OCI-M2 (cell line): ENCODE measurements around the gene DYNLL2.
"Not testable (repeated sequence)": the region's sequence is repeated elsewhere in the genome, so short reads cannot be mapped to it uniquely, and the experiment has no call there.

ENCODE experiments used
- DNase-seq: peaks from one replicate; lab custom pipeline; 2025; ENCODE audit not compliant: unreplicated experiment; lab: John Stamatoyannopoulos, UW

The DYNLL2 gene

DNA sequence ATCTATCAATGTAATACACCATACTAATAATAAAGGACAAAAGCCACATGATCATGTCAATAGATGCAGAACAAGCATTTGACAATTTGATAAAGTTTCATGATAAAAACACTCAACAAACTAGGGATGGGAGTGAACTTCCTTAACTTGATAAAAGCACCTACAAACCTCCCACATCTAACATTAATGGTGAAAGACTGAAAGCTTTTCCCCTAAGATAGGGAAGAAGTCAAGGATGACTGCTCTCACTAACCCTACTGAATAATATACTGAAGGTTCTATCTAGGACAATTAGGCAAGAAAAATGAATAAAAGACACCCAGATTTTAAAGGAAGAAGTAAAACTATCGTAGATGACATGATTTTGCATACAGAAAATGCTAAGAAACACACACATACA lies 10.4 kb upstream of the DYNLL2 start:
- DNase-seq, result no peak

DNA sequence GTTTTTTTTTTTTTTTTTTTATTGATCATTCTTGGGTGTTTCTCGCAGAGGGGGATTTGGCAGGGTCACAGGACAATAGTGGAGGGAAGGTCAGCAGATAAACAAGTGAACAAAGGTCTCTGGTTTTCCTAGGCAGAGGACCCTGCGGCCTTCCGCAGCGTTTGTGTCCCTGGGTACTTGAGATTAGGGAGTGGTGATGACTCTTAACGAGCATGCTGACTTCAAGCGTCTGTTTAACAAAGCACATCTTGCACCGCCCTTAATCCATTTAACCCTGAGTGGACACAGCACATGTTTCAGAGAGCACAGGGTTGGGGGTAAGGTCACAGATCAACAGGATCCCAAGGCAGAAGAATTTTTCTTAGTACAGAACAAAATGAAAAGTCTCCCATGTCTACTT lies 10.0 kb upstream of the DYNLL2 start:
- not testable (repeated sequence) for DNase-seq

DNA sequence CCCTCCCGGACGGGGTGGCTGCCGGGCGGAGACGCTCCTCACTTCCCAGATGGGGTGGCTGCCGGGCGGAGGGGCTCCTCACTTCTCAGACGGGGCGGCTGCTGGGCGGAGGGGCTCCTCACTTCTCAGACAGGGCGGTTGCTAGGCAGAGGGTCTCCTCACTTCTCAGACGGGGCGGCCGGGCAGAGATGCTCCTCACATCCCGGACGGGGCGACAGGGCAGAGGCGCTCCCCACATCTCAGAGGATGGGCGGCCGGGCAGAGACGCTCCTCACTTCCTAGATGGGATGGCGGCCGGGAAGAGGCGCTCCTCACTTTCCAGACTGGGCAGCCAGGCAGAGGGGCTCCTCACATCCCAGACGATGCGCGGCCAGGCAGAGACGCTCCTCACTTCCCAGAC lies 8.8 kb upstream of the DYNLL2 start:
- not testable (repeated sequence) for DNase-seq

DNA sequence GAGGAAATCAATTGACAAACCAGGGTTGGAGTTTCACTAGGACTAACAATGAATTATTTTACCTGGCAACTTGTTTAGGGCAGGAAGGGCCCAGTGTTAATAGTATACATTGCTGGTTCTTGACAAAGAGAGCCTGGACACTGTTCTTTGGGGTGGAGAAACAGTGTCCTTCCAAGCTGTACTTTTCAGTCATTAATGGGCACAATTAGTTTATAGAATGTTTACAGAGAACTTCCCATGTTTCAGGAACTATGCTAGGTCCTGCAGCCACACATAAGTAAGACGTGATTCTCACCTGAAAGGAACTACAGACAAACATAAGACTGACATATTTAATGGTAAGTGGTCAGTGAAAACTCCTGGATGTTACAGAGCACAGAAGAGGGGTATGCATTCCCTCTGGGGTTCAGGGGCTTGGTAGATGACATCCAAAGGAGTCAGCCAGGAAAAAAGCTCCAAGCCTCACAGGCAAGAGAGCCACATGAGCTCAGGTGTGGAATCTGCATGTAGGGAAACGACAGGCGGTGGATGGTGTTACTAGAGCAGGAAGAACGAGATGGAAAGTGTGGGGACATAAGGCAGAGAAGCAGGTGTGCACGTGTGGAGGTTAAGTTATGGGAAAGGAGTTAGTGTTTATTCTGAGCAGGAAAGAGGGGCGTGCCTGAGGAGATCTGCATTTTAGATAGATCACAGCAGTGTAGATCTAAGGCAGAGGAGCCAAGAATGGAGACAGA lies 3.8 kb upstream of the DYNLL2 start:
- no peak for DNase-seq

DNA sequence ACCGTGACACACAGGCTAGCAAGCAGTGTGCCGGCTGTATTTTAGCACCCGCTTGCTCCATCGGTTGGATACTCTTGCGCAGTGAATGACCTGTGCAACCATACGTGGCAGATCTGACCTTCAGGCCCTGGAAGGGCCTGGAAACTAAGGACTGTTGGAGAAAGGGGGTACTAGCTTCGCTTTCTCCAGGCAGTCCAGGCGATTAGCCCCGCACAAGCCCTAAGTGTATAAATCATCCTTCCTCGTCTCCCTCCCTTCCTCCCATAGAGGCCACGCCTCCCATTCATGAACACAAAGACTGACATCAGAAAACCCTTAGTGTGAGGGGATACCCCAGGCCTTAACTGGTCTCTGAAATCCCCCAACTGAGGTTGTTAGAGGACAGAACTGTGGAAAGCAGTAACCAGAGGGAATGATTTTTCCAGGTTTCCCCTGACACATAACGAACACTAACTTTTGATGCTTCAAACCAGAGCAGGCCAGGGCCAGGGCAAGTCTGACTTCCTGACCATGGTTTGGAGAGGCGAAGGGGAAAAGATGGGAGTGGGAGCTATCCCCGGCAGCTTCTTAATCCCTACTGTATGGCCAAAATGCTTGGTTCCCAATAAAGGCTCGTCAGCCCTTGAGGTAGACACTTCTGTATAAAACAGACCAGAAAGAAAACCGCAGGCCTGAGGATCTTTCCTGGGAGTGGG lies 1.4 kb upstream of the DYNLL2 start:
- no peak for DNase-seq

DNA sequence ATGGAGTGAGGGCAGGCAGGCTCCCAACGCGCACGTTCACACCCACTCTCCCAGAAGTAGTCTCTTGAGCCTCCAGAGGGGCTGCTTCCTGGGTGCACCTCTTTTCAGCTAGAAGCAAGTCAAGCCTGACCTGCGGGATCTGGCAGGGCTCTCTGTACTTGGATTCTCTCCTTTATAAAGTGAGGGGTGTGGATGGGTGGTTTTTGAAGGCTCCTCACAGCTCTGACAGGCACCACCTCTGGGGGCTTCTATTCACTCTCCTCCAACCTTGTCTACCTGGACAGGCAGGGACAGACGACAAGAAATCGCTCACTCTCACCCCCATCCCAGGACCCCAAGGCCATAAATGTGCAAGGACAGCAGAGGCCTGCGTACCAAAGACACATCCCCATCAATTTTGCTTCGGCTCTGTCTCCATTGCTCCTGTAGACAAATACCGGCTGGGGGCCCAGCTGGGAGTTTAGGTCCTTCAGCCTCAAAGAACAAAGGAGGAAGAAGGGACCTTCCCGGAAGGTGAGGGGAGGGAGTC lies 814 bp upstream of the DYNLL2 start:
- DNase-seq, result no peak

DNA sequence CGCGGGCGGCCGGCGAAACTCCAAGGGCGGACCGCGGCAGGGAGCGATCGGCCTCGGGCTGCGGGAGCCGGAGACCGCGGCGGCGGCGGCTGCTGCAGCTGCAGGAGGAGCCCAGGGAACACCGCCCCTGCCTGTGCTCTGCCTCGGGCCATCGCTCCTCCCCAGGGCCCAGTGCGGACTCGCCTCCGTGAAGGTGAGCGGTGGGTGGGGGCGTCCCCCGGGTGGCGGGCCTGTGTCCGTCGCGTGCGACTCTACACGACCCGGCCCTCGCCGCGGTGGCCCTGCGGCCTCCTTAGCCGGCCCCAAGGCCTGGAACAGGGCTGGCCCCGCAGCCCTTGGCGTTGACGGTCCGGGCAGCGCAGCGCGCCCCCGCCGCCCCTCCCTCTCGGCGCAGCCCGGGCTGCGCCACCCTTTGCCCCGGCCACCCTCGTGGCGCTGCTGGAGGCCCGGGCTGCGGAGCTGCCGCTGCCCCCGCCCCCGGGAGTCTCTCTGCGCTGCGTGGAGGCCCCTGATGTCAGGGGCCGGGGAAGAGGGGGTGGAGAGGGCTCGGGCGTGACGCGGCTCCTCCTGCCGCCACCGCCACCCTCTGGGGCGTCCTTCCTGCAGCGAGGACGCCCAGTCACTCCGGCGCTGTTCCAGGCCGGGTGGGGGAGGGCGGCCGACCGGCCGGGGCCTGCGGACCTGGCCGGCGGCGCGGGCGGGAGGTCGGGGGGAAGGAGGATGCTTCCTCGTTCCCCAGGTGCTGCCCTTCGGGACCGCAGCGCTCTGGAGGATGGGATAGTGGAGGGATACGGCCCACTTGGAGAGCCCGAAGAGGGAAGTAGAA lies 485 bp downstream of the DYNLL2 start:
- DNase-seq, result no peak

DNA sequence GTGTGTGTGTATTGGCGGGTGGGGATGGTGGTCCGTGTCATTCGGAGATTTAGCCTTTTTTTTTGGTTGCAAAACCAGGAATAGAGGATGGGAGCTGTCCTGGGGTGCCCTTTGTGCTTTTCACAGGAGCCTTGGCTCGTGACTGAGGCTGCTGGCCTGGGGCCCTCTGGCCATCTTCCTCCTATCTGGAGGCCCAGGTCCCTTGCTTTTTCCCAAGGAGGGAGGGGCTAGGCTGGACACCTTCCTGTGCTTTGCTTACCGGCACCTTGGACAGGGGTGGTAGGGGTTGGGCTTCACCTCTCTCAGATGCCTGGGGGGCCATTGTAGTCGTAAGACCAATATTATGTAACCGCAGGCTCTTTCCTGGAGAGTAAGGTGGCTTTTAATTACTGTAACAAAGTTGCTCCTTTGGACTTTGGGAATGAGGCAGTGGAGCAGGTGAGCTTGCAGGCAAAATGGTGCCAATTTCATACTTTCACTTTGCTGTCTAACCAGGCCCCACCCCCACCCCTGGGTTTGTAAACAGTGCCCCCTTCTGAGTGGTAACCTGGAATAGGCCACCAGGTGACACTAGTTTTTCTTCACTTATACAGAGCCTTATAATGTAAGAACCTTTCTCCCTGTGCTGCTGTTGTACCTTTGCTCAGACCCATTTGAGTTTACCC lies 1.2 kb downstream of the DYNLL2 start:
- DNase-seq, result no peak

DNA sequence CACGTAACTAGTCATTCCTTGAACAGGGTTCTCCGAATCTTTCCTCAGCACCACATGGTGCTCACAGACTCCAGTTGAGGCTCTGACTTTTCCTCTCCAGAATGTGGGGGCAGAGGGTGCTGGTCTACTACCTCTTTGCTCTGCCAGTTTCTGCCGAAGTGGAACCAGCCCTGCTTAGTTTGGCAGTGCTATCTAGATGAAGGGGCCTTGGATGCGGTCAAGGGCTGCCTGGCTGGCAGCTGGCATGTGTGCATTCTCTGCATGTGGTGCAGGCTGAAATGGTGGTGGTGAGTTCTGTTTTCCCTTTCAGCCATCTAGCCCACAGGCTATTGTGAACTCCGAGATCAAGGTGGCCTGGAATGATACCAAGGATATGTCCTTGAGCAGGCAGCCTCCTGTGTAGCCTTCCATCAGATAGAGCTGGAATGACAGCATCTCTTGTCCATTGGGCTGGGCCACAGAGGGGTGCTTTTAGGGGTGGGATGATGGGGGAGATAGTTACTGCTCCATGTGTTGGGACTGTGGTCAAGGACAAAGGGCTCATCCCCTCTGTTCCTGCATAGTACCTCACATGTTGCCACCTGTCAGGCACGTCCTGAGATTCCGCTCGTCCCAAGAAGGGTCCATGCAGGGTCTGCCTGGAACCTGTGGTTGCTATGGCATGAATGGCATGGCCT lies 2.0 kb downstream of the DYNLL2 start:
- DNase-seq, result no peak

DNA sequence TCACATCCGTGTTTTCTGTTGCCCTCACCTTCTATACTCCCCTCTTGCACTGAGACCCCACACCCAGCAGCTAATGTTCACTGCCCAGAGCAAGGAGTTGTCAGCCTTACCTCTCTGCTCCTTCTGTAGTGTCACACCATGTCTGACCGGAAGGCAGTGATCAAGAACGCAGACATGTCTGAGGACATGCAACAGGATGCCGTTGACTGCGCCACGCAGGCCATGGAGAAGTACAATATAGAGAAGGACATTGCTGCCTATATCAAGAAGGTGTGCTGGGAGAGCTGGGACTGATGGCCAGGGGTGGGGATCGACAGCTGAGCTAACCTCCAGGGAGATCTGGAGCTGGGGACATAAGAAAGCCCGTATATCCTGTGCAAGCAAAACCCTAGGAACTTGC lies 3.7 kb downstream of the DYNLL2 start:
- DNase-seq, result no peak

DNA sequence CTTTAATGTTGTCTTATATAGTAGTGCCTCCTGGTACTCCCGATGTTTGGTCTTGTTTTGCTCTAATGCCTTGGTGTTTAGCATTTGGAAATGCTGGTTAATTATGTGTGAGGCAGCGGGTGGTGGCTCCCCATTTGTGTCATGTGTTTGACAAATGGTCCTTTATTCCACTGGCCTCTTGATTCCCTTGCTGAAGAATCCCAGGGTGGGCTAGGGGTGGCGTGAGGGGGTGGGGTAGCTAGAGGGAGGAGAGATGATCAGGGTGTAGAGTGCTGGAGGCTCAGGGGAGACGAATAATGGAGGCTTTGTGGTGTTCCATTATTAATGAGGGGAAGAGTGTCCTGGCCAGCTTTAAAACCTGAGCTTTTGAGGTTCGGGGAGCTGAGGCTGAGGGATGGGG lies 5.4 kb downstream of the DYNLL2 start:
- no peak for DNase-seq

DNA sequence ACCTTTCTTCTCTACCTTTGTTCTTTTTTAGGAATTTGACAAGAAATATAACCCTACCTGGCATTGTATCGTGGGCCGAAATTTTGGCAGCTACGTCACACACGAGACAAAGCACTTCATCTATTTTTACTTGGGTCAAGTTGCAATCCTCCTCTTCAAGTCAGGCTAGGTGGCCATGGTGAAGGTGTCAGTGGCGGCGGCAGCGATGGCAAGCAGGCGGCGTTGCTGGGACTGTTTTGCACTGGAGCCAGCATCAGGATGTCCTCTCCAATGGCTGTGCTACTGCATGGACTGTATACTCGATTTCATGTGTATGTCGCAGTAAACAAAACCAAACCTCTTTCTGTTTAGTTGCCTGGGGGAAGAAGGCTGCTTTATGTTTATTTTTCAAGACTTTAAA lies 5.9 kb downstream of the DYNLL2 start:
- DNase-seq, result no peak

DNA sequence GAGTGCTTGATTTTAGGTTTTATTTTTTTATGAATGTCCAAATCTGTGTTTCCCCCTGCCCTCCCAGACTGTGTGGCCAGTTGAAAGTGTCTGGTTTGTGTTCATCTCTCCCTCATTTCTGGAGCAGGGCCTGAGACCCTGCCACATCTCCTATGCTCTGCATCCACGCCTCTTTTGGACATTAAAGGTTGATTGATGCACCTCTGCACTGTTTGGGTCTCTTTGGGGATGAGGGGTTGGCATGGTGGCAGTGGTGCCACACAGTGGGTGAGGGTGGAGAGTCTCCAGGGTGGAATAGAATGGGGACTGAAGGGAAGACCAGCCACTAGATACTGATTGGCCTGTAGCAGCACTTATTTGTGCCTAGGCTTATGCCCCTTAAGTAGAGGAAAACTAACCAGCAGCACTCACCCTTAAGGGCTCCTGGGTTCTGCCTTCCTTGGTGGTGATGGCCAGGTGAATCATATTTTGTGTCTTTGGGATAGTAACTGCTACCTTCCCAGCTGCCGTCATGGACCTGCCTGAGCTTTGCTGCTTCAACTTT lies 7.9 kb downstream of the DYNLL2 start:
- no peak for DNase-seq

DNA sequence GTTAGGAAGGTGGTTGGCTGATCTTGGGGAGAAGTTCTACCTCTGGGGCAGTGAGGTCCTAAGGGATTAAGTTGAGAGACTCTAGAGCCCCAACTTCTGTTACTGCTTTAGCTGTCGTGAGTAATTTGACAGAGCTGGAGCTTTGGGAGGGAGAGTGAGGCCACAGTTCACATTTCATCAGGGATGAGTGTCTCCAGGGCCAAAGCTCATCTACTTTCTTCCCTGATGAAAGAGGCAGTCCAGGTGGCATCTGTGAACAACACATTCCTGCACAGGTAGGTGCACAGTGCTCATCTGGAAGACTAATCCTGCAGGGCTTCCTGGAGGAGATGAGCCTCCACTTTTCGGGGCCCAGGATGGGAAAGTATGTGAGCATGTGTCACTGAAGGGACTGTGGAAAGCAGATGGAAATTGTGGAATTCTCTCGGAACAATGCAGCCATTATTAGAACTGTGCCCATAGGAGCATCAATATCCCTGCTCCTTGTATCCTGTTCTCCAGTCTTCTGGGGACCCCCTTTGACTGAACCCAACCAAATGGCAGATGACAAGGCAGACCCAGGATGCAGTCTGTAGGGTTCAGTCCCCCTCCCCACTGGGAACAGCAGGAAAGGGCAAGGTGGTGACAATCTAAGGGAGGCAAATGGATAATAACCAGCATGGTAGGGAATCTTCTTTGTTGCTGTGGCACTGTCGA lies 9.0 kb downstream of the DYNLL2 start:
- DNase-seq, result no peak

DNA sequence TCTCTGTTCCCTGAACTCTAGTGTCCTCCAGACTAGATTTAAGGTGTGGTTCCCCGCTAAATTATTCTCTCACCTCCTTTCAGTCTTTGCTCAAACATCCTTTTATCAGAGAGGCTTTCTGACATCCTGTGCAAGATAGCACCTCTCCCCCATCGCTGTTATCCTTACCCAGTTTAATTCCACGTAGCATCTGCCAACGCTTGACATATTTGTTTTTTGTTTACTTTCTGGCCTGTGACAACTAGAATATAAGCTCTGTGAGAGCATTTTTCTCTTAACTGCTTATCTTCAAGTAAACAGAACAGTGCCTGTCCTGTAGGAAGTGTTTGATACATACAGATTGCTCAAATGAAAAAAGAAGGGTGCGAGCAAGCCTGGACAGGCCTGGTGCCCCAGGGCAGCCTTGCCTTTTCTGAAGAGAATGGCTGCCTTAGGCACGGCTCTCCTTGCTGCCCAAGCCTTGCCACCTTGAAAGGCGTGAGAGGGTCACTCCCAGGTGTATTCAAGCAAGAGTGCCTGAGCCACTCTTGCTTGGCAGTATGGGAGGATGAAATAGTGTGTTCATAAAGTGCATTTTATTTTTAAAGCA lies 9.7 kb downstream of the DYNLL2 start:
- DNase-seq, result no peak

DNA sequence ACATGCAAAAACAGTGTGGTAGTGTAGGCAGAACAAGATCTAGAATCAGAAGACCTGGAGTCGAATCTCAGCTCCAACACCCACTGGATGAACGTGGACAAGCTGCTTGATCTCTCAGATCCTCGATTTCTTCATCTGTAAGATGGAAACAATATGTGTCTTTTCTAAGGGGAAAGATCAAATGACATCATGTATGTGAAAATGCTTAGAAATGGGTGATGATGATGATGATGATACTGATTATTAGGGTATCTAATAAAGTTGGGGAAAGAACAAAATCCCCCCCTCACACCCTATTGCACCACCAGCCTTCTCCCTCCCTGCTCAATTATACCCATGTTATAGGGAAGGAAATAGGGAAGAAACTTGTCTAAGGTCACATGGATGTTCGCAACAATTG lies 10.9 kb downstream of the DYNLL2 start:
- DNase-seq, result no peak

DNA sequence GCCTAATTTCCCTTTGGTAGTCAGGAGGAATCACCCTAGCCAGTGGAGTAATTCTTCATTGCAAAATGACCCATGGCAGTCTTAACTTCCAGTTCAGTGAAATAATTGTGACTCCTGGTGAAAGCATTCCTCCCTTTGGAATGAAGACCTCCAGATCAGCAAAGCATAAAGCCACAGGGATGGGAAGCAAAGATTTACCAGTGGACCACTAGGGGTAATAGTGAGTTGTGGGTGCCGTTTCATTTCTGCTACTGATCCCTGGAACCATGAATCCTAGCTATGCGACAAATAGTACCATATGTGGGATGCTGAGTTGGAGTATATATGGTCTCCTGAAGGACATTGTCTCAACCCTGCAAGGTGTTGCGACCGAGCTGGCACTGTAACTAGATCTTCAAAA lies 13.7 kb downstream of the DYNLL2 start:
- no peak for DNase-seq

DNA sequence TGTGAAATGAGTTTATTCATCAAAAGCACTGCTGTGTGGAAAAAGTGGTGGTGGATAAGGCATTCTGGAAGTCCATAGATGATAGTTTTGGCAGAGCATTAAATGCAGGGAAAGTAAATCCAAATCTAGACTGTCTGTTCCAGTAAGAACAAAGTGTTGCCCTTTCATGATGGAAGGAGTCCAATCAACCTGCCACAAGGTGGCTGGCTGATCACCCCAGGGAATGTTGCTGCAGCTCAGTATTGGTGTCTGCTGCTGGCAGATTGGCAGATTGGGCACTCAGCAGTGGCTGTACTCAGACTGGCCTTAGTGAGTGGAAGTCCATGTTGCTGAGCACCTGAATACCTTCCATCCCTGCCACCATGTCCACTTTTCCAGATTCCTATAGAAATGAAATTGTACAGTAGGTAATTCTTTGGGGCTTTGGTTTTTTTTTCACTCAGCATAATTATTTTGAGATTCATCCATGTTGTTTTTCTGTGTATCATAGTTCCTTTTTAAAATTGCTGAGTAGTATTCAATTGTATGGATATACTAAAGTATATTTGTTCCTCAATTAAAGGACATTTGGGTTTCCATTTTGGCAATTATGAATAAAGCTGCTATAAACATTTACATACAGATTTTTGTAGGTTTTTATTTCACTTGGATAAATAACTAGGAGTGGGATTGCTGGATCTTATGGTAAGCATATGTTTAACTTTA lies 14.3 kb downstream of the DYNLL2 start:
- no peak for DNase-seq

DNA sequence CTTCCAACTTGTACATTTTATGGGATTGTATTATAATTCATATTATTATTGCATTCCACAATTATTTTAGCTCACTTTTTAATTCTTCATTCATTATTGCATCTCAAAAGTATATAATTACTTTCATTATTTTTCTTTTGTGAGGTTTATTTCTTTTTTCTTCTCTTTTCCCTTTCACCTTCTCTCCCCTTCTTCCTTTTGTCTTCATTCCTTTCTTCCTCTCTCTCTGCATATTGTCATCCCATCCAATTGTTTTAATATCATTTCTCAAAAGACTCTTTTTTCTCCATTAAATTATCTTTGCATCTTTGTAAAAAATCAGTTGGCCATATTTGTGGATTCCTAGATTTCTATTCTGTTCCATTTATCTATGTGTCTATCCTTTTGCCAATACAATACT lies 17.3 kb downstream of the DYNLL2 start:
- no peak for DNase-seq
